NCI-H748 (cell line): ENCODE data around the gene SLC25A33.
"Not testable (repeated sequence)": the region's sequence is repeated elsewhere in the genome, so short reads cannot be mapped to it uniquely, and the experiment has no call there.

Source experiments
- DNase-seq: peaks from one replicate; lab custom pipeline; 2025; ENCODE audit not compliant: unreplicated experiment; lab: John Stamatoyannopoulos, UW

SLC25A33 gene

GRCh38 chr1:9539165-9539828 is at the start of gene SLC25A33:
Gene SLC25A33 (plus strand): TSS chr1:9539465. CDS start chr1:9539692, 227 bp downstream.
- DNase-seq: peak; percentile 91

DNA sequence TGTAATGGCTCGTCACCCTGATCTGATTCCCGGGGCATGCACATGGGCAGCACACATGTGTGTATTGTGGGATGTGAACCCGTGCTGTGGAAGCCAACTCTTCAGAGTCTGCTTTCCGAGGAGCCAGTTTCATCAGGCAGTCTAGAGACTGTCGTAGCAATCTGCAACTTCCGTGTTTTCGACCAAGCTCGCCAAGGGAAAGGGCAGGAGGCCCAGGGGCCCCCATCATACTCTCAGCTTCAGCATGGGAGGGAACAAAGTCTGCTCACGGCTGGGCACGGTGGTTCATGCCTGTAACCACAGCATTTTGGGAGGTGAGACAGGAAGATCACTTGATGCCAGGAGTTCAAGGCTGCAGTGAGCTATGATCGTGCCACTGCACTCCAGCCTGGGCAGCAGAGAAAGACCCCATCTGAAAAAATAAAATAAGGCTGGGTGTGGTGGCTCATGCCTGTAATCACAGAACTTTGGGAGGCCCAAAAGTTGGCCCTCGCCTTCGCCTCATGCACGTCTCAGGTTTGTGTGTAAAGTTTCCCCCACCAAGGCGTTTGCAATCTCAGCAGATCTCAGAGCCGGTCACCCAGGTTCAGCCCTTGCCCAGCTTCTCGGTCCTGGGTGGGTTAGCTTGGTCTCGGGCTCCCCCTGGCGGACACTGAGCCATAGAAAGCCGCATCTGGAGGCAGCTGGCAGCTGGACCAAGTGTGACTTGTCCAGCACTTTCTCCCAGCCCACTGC is 48.5 kb upstream of the SLC25A33 start:
- DNase-seq: peak; percentile 62

DNA sequence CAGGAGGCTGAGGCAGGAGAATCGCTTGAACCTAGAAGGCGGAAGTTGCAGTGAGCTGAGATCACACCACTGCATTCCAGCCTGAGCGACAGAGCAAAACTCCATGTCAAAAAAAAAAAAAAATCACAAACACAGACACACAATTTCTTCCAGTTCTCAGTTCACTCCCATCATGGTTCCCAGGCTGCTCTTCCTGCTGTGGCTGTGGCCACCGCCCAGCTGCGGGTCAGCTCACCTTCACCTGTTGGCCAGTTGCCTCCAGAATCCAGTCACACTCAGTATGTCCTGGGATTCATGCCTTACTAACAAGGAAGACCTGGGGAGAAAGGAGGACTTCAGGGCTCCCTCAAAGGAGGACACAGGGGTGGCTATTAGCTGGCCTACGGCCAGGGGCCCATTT is 45.9 kb upstream of the SLC25A33 start:
- no peak for DNase-seq

DNA sequence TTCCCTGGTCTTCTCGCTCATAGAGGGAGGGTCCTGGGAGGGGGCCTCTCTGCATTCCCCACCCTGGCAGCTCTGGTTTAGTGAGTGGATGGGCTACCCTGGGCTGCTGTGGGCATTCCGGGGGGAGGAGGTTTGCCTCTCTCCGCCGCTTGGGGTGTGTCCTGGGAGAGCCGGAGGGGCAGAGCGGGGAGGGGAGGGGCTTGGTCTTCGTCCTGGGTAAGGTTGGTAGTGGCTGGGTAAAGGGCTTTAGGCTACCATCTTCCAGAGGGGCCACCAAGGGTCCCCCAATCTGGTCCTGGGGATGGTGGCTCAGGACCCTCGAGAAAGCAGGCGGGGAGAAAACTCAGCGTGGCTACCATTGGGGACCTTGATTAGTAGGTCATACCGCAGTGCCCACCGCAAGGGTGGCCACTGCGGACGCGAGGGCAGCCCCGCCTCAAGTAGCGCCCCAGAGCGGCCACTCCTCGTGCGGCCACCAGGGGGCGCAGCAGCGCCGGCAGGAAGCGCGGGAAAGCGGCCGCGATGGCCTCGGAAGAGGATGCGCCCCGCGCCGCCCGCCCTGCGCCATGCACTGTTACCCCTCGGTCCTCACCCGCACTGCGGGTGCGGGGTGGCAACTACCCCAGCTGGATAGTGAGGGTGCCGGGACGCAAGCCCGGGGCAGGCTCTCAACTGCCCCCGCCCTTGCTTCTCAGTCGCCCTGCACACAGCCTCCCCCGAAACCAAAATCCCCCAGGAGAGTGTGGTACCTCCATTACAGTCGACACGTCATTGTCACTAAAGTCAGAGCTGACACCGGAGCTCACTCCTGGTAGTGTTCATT is 44.1 kb upstream of the SLC25A33 start:
- peak; percentile 72 for DNase-seq

- DNase-seq: no peak
Observed at GRCh38 chr1:9495854-9496374, 43.4 kb upstream of the SLC25A33 start.

DNA sequence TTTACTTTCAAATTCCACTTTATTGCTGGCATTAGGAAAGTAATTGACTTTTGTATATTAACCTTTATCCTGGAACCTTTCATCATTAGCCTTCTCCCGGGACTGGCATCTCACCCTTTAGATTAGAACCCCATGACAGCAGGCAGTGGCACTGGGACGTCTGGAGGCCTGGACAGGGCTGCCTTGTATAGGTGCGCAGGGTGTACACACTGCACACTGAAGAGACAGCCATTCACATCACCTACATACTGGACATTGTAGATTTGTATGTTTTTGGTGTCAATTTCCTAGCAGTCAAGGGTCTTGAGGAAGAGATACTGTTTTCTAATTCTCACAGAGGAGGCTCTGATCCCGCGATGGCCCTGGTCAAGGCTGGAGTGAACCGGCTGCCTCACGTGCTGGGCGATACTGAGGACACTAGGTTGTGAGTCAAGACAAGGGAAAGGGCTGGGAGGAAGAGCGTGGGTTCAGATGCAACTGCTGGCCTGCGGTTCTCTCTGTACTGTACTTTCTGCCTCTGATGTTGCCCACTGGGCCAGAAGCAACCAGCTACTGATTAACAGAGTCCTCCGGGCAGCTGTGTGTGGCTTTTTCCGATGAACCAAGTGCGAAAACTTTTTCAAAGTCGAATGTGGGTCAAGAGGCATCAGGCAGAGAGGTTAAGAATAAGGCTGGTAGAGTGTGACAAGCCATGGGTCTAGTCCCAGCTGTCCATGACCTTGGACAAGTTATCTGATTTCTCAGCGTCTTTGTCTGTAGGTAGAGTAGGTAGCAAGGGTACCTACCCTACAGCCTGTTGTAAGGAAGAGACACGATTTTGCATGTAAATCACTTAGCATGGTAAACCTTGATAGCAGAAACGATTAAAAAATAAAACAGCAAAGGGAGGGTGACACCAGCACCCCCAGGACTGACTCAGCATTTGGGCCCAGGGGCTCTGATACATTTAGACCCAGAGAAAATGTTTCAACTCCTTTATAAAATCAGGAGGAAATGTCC is 38.2 kb upstream of the SLC25A33 start:
- DNase-seq: no peak

- DNase-seq: no peak
Observed at GRCh38 chr1:9503001-9503675, 36.1 kb upstream of the SLC25A33 start.

GRCh38 chr1:9505143-9505542 is 34.1 kb upstream of the SLC25A33 start:
- DNase-seq: no peak

GRCh38 chr1:9506901-9507300 is 32.4 kb upstream of the SLC25A33 start:
- no peak for DNase-seq

GRCh38 chr1:9510130-9510529 is 29.1 kb upstream of the SLC25A33 start:
- DNase-seq: no peak

DNA sequence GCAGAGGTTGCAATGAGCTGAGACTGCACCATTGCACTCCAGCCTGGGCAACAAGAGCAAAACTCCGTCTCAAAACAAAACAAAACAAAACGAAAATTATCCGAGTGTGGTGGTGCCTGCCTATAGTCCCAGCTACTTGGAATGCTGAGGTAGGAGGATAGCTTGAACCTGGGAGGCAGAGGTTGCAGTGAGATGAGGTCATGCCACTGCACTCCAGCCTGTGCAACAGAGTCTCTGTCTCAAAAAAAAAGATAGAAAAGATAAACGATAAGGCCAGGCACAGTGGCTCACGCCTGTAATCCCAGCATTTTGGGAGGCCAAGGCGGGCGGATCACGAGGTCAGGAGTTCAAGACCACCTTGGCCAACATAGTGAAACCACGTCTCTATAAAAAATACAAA is 23.7 kb upstream of the SLC25A33 start:
- DNase-seq: not testable (repeated sequence)

DNA sequence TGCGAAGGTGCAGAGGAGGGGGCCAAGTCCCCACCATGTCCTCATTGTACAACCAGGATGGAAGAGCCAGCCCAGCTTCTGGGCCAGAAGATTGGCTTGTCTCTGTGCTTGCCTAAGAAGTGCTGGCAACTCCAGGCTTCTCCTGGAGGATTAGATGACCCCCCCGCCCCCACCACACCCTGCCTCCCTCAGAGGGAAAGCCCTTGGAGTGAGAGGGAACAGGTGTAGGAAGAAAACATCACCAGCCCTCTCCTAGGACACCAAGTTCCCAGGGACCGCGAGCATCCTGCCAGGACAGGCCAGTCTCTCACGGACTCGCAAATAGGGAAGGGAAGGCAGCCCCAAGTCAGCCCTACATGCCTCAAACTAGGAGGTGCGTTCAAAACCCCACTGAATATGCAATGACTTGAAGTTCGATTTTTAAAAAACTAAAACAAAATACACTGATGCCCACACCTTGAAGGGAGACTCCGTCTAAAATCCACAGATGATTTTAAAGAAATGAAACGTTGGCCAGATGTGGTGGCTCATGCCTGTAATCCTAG is 20.7 kb upstream of the SLC25A33 start:
- no peak for DNase-seq

DNA sequence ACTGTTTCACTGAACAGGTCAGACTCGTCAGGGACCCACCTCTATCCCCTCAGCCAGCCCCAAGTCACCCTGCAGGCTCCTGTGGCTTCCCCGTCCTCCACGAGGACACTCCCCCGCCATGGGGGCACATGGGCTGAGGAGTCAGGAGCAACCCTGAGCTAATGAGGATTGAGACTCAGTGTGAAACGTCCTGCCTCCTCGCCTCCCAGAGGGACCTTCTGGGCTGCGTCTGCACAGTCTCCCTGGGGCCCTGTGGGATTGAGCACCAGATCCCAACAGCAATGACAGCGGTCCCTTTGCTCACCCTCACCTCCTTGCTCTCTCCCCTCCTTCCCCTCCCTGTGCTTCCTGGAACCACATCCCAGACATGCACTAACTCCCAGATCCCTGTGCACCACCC is 18.9 kb upstream of the SLC25A33 start:
- no peak for DNase-seq

- no peak for DNase-seq
Observed at GRCh38 chr1:9529190-9529589, 10.1 kb upstream of the SLC25A33 start.

DNA sequence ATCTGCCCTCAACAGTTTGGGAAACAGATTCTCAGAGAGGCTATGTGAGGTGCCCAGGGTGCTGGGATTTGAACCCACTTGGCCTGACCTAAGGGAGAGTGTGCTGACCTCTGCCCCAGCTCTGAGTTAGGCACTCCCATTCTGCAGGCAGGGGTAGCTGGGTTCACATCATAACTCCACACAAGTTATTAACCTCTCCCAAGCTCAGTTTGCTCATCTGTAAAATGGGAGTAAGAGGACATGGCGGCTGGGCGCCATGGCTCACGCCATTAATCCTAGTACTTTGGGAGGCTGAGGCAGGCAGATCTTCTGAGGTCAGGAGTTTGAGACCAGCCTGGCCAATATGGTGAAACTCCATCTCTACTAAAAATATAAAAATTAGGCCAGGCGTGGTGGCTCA is 8.9 kb upstream of the SLC25A33 start:
- DNase-seq: no peak

DNA sequence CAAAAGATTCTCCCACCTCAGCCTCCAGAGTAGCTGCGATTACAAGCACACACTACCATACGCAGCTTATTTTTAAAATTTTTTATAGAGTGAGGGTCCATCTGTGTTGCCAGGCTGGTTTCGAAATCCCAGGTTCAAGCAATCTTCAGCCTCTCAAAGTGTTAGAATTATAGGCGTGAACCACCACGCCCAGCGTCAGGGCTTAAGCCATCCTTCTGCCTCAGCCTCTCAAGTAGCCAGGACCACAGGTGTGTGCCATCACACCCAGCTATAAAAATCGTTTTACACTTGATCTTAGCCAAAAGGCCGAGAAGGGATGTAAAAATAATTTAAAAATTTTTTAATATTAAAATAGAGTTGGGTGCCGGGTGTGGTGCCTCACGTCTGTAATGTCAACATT is 4.3 kb upstream of the SLC25A33 start:
- no peak for DNase-seq

GRCh38 chr1:9536301-9536700 is 3.0 kb upstream of the SLC25A33 start:
- DNase-seq: no peak

- no peak for DNase-seq
Observed at GRCh38 chr1:9537863-9538668, 1.2 kb upstream of the SLC25A33 start.
